RKO (cell line): ENCODE results near the gene DUSP11.
A peak's percentile ranks its signal among the peaks of the same experiment; 100 is the strongest.
"Not testable (repeated sequence)": the region's sequence is repeated elsewhere in the genome, so short reads cannot be mapped to it uniquely, and the experiment has no call there.

Experiments used
- DNase-seq: peaks from one replicate; pipeline ENCODE4 v3.0.0-alpha.2; 2016; ENCODE audit warnings: low spot score

The DUSP11 gene

GRCh38 chr2:73779467-73780236 lies at the start of gene DUSP11:
Gene DUSP11, minus strand, starts transcription at chr2:73780103. Its CDS starts 129 bp downstream, at chr2:73779974.
- DNase-seq = peak; percentile 94

GRCh38 chr2:73828818-73829570 lies 49.1 kb upstream of the DUSP11 start, which contains the start of gene STAMBP:
Gene STAMBP, plus strand, starts transcription at chr2:73828961. Its CDS starts 1,896 bp downstream, at chr2:73830857.
- peak; percentile 97 for DNase-seq

GRCh38 chr2:73828389-73828817 lies 48.5 kb upstream of the DUSP11 start:
- no peak for DNase-seq

GRCh38 chr2:73827660-73828388 lies 47.9 kb upstream of the DUSP11 start:
- DNase-seq = no peak

GRCh38 chr2:73827018-73827417 lies 47.1 kb upstream of the DUSP11 start:
- DNase-seq = peak; percentile 39

- DNase-seq = no peak
These were observed 45.5 kb upstream of the DUSP11 start for GRCh38 chr2:73825408-73825807.

- DNase-seq = peak; percentile 88
These were observed 44.1 kb upstream of the DUSP11 start for GRCh38 chr2:73823916-73824523.

GRCh38 chr2:73823416-73823815 lies 43.5 kb upstream of the DUSP11 start:
- DNase-seq = no peak

- DNase-seq = no peak
These were observed 43.1 kb upstream of the DUSP11 start for GRCh38 chr2:73822991-73823390.

- no peak for DNase-seq
These were observed 42.4 kb upstream of the DUSP11 start for GRCh38 chr2:73822276-73822675.

- DNase-seq = no peak
These were observed 41.8 kb upstream of the DUSP11 start for GRCh38 chr2:73821669-73822068.

- DNase-seq = no peak
These were observed 41.3 kb upstream of the DUSP11 start for GRCh38 chr2:73821227-73821626.

- no peak for DNase-seq
These were observed 38.4 kb upstream of the DUSP11 start for GRCh38 chr2:73818296-73818695.

GRCh38 chr2:73812635-73813034 lies 32.7 kb upstream of the DUSP11 start:
- DNase-seq = no peak

GRCh38 chr2:73811878-73812277 lies 32.0 kb upstream of the DUSP11 start:
- no peak for DNase-seq

- not testable (repeated sequence) for DNase-seq
These were observed 4.0 kb upstream of the DUSP11 start, which contains the start of gene C2orf78 for GRCh38 chr2:73783883-73784282. Gene C2orf78, plus strand, starts transcription at chr2:73784183. Its CDS starts 127 bp downstream, at chr2:73784310.

- not testable (repeated sequence) for DNase-seq
These were observed 3.5 kb upstream of the DUSP11 start for GRCh38 chr2:73783402-73783801.

GRCh38 chr2:73780237-73780582 lies 307 bp upstream of the DUSP11 start:
- DNase-seq = no peak

- peak; percentile 10 for DNase-seq
These were observed 936 bp downstream of the DUSP11 start for GRCh38 chr2:73778867-73779466.

GRCh38 chr2:73776869-73777519 lies 2.9 kb downstream of the DUSP11 start:
- peak; percentile 52 for DNase-seq

- no peak for DNase-seq
These were observed 3.5 kb downstream of the DUSP11 start for GRCh38 chr2:73776381-73776780.
